Renal pelvis (tissue), 4 donors: ENCODE data around the gene RASA3. TPM values are rescaled to one million over a fixed set of nuclear protein-coding genes. Genes with fewer than 3 reads are reported as not detected.

ENCODE experiments used
- DNase-seq: peaks from one replicate; pipeline ENCODE4 v3.0.0-alpha.2; 2013
- polyA plus RNA-seq, 3 donors: library from polyadenylated mRNA; unstranded; fragments of 120-200 nt; gene quantifications; one replicate each; pipeline ENCODE4 v1.2.1, GENCODE V29; 2013; ENCODE audit not compliant: insufficient read length in 3 of 3

Gene RASA3
- polyA plus RNA-seq, 3 donors: 11.3 to 13.4 (median 12.1) TPM

DNA sequence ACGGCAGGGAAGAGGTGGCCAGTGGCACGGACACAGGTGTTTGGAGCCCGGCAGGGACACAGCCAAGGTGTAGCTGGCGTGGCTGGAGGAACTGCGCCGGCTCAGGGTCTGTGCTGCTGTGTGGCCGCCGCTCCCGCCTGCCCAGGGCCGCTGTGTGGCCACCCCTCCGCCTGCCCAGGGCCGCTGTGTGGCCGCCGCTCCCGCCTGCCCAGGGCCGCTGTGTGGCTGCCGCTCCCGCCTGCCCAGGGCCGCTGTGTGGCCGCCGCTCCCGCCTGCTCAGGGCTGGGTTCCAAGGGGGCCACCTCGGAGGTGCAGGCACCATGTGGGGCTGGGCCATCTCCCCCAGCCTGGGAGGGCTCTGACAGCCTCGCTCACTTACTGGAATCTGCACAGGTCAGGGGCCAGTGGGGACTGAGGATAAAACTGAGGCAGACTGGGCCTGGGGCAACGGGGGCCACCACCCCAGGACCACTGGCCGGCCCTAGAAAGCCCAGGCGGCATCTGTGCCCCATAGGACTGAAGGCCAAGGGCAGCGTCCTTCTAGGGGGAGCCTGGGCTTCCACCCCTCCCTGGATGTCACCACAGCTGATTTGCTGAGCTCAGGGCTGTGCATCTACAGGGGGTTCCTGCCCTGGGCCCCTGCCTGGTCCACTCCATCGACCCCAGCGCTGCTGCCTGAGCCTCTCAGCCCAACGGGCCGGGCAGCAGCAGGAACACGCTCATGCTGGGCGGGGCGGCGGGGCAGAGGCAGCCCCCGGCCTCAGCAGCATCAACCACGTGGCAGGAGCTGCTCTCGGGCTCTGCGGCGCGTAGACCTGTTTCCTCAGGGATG, 180.1 kb downstream of the RASA3 start:
- DNase-seq: no peak

DNA sequence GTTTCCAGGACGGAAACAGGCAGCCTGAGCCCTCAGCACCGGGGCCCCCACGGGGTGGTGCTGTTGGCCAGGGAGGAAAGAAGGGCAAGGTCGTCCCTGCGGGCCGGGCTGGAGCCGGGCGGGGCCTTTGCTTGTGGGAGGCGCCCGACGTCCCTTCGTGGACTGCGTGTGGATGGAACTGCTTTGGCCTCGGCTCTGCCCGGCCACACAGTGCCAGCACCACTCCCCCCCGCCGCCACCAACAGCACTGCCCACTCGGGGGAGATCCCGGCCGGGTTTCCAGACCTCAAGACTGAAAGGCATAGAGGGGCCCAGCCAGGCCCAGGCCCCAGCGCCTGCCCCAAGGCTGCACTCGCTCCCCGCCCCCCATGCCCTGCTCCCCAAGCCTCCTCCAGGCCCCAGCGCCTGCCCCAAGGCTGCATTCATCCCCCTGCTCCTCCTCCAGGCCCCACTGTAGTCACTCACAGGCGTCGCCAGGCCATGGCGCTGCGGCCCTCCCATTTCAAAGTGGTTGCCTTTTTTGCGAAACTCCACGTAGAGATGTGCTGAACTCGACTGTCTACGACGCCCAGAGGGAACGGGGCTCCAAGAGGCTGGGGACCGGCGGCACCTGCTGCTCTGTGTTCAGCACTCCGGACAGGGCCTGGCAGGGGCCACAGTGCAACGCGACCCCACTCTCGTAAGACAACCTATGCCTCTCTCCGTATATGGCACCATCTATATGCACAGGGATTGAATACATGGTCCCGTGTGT, 181.0 kb downstream of the RASA3 start:
- no peak for DNase-seq

DNA sequence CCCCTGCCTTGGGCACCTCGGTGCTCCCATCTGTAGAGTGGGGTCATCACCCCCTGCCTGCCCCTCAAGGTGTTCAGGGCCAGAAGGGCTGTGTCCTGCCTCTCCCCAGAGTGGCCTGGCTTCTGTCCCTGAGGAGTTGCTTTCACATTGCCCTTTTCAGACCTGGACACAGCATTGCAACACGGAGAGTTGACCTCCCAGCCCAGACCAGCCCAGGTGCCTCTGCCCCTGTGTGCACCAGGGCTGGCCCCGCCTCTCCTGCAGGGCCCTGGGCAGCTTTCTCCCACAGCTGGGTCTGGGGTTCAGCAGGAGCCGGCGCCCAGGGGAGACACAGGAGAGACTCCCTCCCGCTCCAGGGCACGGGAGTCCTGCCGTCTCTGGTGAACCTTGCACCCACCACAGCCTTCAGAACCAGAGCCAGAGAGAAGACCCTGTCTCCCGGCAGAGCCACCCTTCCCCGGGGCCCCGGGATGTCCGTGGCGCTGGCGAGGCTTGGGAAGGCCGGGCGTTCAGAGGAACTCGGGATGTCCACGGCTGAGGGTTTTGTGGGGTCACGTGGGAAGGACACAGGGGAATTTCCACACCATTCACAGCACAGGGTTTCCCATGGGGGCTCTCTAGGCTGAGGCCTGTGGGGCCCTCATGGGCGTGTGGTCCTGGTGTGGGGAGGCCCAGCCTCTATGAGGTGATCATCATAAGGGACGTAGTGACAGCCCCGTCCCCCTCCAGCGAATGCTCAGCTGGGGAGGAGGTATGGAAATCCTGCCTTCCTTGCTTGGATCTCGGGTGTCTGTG, 181.8 kb downstream of the RASA3 start:
- no peak for DNase-seq

DNA sequence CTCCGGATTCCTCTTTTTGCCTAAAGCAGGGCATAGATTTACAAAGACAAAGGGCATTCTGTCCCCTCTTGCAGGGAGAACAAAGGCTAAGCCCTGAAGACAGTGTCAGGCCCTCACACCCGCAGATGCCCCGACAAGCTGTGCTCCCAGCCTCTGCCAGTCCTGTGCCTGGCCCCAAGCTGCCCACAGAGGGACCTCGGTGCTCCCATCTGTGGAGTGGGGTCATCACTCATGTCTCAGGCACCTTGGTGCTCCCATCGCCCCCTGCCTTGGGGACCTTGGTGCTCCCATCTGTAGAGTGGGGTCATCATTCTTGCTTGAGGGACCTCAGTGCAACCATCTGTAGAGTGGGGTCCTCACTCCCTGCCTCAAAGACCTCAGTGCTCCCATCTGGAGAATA, 182.9 kb downstream of the RASA3 start:
- no peak for DNase-seq

DNA sequence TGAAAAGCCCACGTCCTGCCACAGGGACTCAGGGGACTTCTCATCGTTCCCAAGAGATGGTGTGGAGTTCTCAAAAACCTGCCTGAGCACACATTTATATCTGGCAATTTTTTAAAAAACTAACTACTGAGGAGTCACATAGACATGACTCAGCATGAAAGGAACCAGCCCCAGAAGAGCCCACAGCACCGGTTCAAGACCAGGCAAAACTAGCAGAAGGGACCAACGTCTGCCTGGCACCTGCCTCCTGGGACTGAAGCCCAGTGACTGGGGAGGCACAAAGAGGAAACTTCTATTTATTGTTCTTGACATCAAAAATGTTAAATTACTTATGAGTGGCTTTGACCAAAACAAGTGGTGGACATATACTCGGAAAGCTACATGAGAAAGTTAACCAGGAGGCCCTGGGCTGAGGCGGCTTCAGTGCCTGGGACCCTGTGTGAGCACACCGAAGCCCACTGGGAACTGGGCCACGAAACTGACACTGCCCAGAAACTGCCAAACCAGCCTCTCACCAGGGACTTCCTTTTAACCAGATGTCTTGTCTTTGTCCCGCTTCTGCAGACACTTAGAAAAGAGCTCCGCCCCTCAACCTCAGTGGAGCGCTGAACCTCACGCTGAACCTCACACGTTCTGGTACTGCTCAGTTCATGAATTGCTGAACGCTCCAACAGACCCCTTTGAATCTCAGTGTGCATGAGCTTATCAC, 184.2 kb downstream of the RASA3 start:
- DNase-seq: no peak

DNA sequence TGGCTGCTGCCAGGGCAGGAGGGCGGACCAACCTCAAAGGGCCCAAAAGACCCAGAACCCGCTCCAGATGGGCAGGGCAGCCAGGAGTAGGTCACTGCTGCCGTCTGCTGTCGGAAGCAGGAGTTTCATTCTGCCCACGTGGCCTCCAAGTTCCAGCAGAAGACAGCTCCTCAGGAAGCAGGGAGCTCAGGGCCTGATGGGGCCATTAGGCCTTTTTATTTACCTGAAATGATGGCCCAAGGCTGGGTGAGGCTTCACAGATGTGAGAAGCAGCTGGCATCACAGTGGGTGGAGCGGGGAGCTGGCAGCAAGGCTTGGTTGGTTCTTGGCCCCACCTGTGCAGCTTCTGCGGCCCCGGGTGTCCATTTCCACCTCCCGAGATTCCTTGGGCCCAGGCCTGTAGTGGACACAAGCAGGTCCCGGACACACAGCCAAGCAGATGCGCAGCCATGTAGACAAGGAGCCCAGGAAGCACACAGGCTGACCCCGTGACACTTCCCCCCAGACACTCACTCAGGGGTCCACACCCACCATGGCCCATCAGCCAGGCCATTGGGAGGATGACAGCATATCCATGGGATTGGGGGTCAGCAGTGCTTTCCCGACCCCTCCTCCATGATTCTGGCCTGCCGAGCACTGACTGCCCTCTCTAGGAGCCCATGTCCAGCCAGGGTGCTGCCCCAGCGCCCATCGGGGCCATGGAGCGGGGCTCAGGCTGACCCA, 185.0 kb downstream of the RASA3 start:
- DNase-seq: no peak

DNA sequence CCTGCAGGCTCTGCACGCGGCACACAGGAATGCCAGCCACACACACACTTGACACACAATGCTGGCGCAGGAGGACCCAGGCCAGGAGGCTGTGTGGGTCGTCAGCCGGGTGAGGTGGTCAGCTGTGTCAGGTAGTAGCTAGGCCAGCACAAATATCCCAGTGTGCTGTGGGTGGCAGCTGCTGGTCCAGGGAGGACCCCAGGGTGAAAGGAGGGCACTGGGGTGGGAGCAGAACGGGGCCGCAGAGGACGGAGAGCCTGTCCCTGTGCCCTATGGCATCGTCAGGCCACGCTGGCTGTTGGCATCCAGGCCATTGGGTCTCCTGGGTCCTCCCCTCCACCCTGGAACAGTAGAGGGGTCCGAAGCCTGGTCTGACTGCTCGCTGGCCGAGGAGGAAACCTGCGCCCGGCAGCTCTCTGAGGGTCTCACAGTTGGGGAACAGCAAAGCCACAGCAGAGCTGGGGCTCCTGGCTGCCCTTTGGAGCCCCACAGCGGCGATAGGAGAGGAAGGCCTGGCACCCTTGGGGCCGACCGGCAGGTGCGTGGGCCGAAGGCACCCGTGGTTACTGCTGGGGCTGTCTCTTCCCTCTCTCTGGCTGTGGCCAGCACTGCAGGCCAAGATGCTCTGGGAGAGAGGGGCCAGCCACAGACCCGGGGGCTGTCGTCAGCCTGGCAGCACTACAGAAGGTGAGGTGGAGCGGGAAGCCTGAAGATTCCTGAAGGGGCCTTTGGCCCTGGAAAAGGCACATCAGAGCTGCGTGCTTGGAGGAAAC, 185.8 kb downstream of the RASA3 start:
- no peak for DNase-seq

DNA sequence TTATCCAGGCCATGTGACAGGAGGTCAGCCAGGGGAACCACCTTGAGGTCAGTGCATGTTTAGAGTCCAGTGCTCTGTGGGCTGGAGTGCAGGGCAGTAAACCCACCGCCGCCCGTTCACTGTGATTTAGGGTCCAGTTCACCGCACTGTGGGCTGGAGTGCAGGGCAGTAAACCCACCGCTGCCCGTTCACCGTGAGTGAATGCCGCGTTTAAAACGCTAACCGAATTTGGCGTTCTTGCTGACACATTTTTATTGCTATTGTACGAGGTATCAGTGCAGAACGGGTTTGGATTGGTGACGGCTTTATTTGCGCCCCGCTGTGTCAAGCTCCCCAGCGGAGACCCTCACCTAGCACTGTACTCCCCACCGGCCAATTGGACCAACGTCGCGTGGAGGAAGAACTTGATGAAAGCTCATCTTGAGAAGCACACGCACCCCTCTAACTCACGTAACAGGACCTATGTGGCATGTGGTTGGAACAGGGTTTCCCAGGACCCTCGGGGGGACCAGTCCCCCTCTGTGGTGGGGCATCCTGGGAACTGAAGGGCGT, 186.5 kb downstream of the RASA3 start:
- DNase-seq: no peak

DNA sequence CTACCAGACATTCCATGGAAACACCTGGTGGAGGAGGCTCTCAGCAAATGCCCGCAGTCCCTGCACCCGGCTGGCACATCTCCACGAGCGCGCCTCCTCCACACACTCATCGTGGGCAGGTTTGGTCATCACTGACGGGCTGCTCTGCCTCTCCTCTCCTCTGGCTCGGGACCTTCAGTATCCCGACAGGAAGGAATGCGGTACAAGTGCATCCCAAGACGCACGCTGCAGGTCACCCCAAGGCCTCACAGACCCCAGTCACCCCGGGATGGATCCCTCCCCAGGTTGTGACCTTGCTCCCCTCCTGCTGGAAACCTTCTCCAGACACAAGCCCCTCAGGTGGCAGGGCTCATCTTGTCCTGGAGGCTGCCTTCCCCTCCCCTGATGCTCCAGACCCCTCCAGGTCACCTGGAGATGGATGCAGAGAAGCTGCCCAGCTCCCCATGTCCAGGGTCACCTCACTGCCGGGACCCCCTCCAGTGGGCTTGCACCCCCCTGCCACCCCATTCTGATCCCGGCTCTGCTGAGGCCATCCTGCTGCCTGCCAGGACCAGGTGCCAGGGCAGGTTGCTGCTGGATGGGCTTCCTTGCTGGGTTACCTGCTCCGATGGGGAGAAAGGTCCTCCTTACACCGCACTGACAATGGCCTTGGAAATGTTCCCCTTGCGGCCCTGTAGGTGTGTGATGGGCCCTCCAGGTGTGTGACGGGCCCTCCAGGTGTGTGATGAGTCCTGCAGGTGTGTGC, 188.4 kb downstream of the RASA3 start:
- DNase-seq: no peak

DNA sequence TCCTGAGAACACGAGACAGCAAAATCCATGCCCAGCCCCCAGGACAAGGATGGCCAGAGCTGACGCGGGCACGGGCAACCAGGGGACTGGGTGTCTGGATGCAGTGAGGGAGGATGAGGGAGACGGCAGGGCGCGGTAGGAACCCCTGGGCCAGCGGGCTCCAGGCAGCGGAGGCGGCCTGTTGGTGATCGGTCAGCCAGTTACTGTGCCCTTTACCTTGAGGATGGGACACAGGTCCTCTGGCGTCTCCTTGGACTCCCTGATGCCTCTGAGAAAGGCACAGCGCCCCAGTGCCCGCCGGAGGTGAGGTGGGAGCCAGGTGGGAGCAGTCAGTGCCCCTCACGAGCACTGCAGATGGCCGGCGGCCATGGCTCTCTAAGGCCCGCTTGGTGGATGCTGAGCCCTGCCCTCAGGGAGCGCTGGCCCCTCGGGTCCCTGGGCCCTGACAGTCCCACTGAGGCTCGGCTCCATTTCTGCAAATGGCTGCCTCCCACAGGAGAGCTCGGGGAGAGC, 189.8 kb downstream of the RASA3 start:
- DNase-seq: no peak

DNA sequence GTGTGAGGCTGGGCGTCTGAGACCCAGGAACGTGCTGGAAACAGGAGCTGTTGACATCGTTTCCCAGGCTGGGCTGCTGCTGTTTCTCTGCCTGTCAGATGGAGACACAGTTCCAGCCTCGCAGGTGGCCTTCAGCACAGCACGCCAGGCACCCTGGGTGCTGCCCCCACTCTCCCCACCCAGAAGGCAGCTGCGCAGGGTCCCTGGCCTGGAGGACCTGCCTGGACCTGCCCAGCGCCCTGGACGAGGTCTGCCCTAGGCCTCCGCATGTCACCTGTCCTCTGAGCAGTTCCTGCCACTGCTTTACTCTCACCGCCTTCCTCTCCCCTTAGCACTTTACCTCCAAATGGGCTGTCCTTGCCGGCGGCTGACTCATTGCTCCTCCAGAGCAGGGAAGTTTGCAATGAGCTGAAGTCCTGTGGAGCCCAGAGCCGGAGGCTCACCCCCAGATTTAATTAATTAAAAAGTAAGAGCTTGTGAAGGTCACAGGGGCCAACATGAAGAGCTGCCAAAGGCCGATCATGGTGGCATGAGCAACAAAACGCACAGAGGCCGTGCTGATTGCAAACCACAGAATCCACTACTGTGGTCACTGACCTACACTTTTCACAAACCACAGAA, 190.7 kb downstream of the RASA3 start:
- DNase-seq: no peak

DNA sequence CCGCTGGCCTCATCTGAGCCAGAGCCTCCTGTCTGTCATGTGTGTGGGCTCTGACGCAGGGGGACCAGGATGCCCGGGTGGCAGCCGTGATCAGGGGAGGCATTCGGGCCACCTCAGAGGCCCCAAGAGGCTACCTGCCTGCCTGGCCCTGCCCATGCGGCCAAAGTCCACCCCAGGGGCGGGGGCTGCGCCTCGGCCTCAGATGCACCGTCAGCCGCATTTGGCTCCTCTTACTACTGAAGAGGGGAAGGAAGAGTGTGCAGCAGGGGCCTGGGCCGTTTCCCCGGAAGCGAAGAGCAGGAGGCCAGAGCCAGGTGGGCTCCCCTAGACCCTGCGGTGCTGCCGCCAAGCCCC, 192.5 kb downstream of the RASA3 start:
- DNase-seq: no peak

DNA sequence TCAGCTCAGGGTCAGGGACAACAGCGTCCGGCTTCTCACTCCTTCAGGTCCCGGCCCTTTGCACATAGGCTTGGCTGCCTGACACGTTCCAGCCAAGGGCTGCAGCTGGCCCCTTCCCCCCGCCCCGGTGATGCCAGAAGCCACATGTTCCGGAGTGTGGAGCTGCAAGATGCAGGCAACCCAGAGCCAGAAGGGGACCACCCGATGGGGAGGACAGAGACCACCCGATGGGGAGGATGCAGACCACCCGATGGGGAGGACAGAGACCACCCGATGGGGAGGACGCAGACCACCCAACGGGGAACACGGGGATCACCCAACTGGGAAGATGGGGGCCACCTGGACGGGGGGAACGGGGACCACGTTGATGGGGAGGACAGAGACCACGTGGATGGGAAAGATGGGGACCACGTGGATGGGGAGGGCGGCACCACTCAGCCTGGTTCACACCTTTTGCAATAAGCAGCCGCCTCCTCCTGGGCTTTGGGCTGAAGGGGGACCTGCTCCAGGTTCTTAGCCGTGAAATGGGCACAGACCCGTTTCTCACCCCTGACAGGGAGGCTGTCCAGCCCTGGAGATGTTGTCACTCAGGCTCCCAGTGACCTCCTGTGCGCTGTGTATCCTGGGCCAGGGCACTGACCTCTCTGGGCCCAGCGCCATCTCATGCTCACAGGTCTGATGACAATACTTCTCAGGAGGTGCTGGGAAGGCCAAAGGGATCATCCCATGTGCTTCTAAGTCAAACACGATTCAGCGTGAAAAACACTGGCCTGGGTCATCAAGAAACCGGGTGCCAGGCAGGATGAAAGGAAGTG, 193.1 kb downstream of the RASA3 start:
- no peak for DNase-seq

DNA sequence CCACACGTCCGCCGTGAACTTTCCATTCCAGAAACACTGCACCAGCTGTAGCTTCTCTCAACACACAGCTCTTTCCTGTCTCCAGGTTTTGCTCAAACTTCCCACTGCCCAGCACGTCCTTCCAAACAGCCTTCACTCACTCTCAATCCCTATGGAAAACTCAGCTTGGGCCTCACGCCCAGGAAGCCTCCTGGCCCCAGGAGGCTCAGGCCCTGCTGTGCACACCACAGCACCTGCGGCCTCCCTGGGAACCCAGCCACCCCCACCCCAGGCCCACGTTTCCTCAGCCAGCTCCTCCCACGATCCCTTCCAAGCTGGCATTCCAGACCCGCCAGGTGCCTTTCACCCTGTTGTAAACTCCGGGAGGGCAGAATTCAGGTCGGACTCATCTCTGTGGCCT, 193.7 kb downstream of the RASA3 start:
- no peak for DNase-seq

DNA sequence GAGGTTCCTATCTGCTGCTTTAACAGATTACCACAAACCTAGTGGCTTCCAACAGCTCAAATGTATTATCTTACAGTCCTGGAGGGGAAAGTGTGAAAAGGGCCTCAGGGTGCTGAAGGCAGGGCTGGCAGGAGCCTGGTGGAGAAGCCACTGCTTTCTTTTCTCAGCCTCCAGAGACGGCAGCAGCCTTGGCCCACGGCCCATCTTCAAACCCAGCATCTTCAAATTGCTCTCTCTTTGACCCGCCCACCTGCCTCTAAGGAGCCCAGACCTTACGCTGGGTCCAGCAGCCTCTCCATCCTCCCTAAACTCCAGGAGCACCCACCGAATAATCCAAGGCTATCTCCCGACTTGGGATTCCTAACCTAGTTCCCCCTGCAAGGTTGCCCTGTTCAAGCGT, 194.2 kb downstream of the RASA3 start:
- DNase-seq: no peak

DNA sequence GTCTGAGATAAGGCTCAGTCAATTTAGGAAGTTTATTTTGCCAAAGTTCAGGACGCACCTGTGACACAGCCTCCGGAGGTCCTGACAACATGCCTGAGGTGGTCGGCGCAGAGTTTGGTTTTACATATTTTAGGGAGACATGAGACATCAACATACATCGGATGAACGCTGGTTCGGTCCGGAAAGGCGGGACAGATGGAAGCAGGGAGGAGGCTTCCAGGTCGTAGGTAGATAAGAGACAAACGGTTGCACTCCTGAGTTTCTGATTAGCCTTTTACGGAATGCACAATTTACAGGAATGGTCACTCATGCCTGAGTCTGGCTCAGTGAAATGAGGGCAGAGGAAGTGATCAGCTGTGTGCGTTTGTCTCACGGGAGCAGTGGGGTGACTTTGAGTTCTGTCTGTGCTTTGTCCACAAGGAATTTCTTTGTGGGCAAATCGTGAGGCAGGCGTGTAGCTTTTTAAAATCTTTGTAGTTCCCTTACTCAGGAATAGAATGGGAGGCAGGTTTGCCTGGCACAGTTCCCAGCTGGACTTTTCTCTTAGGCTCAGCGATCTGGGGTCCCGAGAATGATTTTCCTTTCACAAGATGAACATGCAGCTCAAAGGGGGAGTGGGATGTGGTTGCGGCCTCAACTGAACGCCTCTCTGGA, 194.8 kb downstream of the RASA3 start:
- no peak for DNase-seq

DNA sequence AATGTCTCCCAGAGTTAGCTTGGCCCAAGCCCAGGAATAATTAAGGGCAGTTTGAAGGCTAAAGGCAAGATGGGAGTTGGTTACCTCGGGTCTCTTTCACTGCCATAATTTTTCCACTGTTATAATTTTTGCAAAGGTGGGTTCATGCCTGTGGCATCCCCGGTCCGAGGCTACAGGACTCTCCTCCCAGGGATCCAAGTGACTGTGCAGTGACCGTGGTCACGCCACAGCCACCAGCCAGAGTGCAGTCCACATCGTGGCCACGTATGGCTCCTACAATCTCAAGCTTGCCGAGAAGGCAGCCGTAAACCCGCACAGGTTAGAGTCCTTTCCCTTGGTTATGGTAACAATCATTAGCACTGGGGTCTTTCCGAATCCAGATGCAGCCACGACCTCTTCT, 195.3 kb downstream of the RASA3 start:
- DNase-seq: no peak
